HEK293 (cell line): ENCODE data around the gene PKNOX2.

ENCODE experiments used
- CTCF ChIA-PET: fragments of 350-600 bp; formaldehyde crosslinking; extraction: SDS; loops from one replicate; lab custom pipeline; 2021; ENCODE audit warnings: antibody characterized with exemption; lab: Yijun Ruan, JAX
- POLR2A ChIA-PET: fragments of 300-600 bp; formaldehyde crosslinking; extraction: SDS; loops from one replicate; lab custom pipeline; 2020; ENCODE audit warnings: antibody characterized with exemption, inconsistent platforms; lab: Yijun Ruan, JAX
- H3K27ac ChIP-seq: fragments of 200-500 bp; sonication (Bioruptor generic); 2 replicates; pipeline ENCODE4 v1.5.1; 2014; ENCODE audit warnings: low read depth, low read length, control low read depth, inconsistent platforms; ENCODE audit errors: extremely low read depth
- H3K36me3 ChIP-seq, 2 experiments: fragments of 200-500 bp in 1 of 2; sonication (Bioruptor generic) in 1 of 2; 1 replicate in 1 of 2; 2 replicates in 1 of 2; pipeline ENCODE4 v1.5.1; 2014 to 2017; ENCODE audit warnings: inconsistent platforms in 2 of 2, low read length in 2 of 2; ENCODE audit not compliant: control insufficient read depth in 2 of 2, insufficient read depth in 1 of 2
- H3K4me1 ChIP-seq: fragments of 200-500 bp; sonication (Bioruptor generic); 2 replicates; pipeline ENCODE4 v1.5.1; 2014; ENCODE audit warnings: mild to moderate bottlenecking, low read length, inconsistent platforms; ENCODE audit not compliant: control insufficient read depth, insufficient read depth
- H3K4me3 ChIP-seq: 2 replicates; pipeline ENCODE4 v1.5.1; 2011; ENCODE audit warnings: low read depth, mild to moderate bottlenecking, control low read depth, low read length, moderate library complexity
- H3K9me3 ChIP-seq: fragments of 200-500 bp; sonication (Bioruptor generic); 2 replicates; pipeline ENCODE4 v1.5.1; 2014; ENCODE audit warnings: low read depth, low read length, inconsistent platforms; ENCODE audit not compliant: control insufficient read depth, insufficient read depth
- GLIS2 ChIP-seq: fragments of 450-650 bp; formaldehyde crosslinking; IDR thresholded peaks from 2 replicates; pipeline ENCODE4 v1.5.1; 2016; ENCODE audit warnings: missing biosample characterization, missing genetic modification characterization
- SALL2 ChIP-seq: fragments of 450-650 bp; formaldehyde crosslinking; IDR thresholded peaks from 2 replicates; pipeline ENCODE4 v1.5.0; 2017; ENCODE audit warnings: missing biosample characterization, mild to moderate bottlenecking, missing genetic modification characterization, borderline replicate concordance
- SP3 ChIP-seq: fragments of 450-650 bp; formaldehyde crosslinking; IDR thresholded peaks from 2 replicates; pipeline ENCODE4 v1.5.1; 2016; ENCODE audit warnings: missing biosample characterization, missing genetic modification characterization
- ZBTB17 ChIP-seq: fragments of 450-650 bp; formaldehyde crosslinking; IDR thresholded peaks from 2 replicates; pipeline ENCODE4 v1.5.1; 2016; ENCODE audit warnings: missing biosample characterization, missing genetic modification characterization
- ZBTB20 ChIP-seq: fragments of 450-650 bp; formaldehyde crosslinking; IDR thresholded peaks from 2 replicates; pipeline ENCODE4 v1.5.1; 2016; ENCODE audit warnings: missing biosample characterization, missing genetic modification characterization
- ZBTB26 ChIP-seq: fragments of 450-650 bp; formaldehyde crosslinking; optimal IDR thresholded peaks from 2 replicates; pipeline ENCODE3; 2016; ENCODE audit warnings: missing biosample characterization, mild to moderate bottlenecking, missing genetic modification characterization
- ZBTB48 ChIP-seq: fragments of 450-650 bp; formaldehyde crosslinking; IDR thresholded peaks from 2 replicates; pipeline ENCODE4 v1.5.1; 2016; ENCODE audit warnings: missing biosample characterization, missing genetic modification characterization
- ZBTB8A ChIP-seq: fragments of 450-650 bp; formaldehyde crosslinking; IDR thresholded peaks from 2 replicates; pipeline ENCODE4 v1.5.1; 2016; ENCODE audit warnings: missing biosample characterization, missing genetic modification characterization
- ZFP69B ChIP-seq: fragments of 450-650 bp; formaldehyde crosslinking; IDR thresholded peaks from 2 replicates; pipeline ENCODE4 v1.5.1; 2016; ENCODE audit warnings: missing biosample characterization, missing genetic modification characterization
- ZNF335 ChIP-seq: fragments of 450-650 bp; formaldehyde crosslinking; conservative IDR thresholded peaks from 2 replicates; pipeline ENCODE4 v1.5.1; 2016; ENCODE audit warnings: missing biosample characterization, missing genetic modification characterization
- ZNF354C ChIP-seq: fragments of 450-650 bp; formaldehyde crosslinking; IDR thresholded peaks from 2 replicates; pipeline ENCODE4 v1.5.1; 2016; ENCODE audit warnings: missing biosample characterization, missing genetic modification characterization, low read depth, borderline replicate concordance
- ZNF366 ChIP-seq: fragments of 450-650 bp; formaldehyde crosslinking; conservative IDR thresholded peaks from 2 replicates; pipeline ENCODE4 v1.5.1; 2016; ENCODE audit warnings: missing biosample characterization, missing genetic modification characterization
- ZNF394 ChIP-seq: fragments of 450-650 bp; formaldehyde crosslinking; IDR thresholded peaks from 2 replicates; pipeline ENCODE4 v1.5.1; 2016; ENCODE audit warnings: missing biosample characterization, missing genetic modification characterization, mild to moderate bottlenecking, moderate library complexity, borderline replicate concordance
- ZNF544 ChIP-seq: fragments of 450-650 bp; formaldehyde crosslinking; IDR thresholded peaks from 2 replicates; pipeline ENCODE4 v1.5.0; 2017; ENCODE audit warnings: missing biosample characterization, missing genetic modification characterization
- ZNF621 ChIP-seq: fragments of 450-650 bp; formaldehyde crosslinking; IDR thresholded peaks from 2 replicates; pipeline ENCODE4 v1.5.1; 2017; ENCODE audit warnings: missing biosample characterization, missing genetic modification characterization
- ZNF670 ChIP-seq: fragments of 450-650 bp; formaldehyde crosslinking; IDR thresholded peaks from 2 replicates; pipeline ENCODE4 v1.5.1; 2016; ENCODE audit warnings: missing biosample characterization, missing genetic modification characterization, low read depth
- ZSCAN16 ChIP-seq: fragments of 450-650 bp; formaldehyde crosslinking; IDR thresholded peaks from 2 replicates; pipeline ENCODE4 v1.5.1; 2016; ENCODE audit warnings: missing biosample characterization, missing genetic modification characterization
- TF ChIP-seq, protein P1 (sequence below): fragments of 450-650 bp; formaldehyde crosslinking; IDR thresholded peaks from 2 replicates; pipeline ENCODE4 v1.5.1; 2016; ENCODE audit warnings: missing biosample characterization, missing genetic modification characterization
- TF ChIP-seq, protein P2 (sequence below): fragments of 450-650 bp; formaldehyde crosslinking; IDR thresholded peaks from 2 replicates; pipeline ENCODE4 v1.5.1; 2016; ENCODE audit warnings: missing biosample characterization, missing genetic modification characterization

Gene PKNOX2

GRCh38 chr11:125163431-125164063, 1.0 kb upstream of the PKNOX2 start:
- peaks cover 6% of the 10 kb centered on the region; the same call in 1 of the 2 replicates for H3K4me1 ChIP-seq
- H3K36me3 ChIP-seq, result no peaks in the 10 kb centered on the region
- ChIA-PET POLR2A (interaction anchor here (1.0 kb wide), 1 partner anchor 52 kb away, joined by 4 read pairs; the partner anchor contains the start of gene TMEM218), CTCF (interaction anchor here (0.6 to 1.7 kb wide), 12 partner anchors 12 to 241 kb away, joined by 3 to 7 read pairs (median 3); no protein-coding TSS in a partner anchor)
- H3K4me3 ChIP-seq, result no peak overlapping the region
- no peaks in the 10 kb centered on the region for H3K9me3 ChIP-seq
- TF ChIP-seq ZNF354C (tag by site-specific recombination) (no peak), ZNF335 (tag by site-specific recombination) (0 out of 2 replicates have a peak, but pooled peaks have one; percentile 3), SALL2 (tag by site-specific recombination) (no peak), ZBTB17 (tag by site-specific recombination) (no peak)
- no peak overlapping the region; the same call in 1 of the 2 replicates for H3K27ac ChIP-seq

DNA sequence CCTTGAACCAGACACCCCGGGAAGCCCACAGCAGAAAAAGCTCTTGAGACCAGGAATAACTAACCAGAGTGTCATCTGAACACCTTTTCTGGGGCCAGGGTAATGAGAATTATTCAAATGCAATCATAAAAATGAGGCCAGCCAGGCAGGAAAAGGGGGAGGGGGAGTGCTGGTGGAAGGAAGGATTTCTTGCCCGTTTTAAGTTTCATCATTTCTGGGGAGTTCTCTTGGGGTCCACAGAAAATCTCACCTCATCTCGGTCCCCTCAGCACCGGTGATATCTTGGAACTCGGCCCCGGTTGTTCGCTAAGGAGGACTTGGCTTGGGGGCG, 495 bp upstream of the PKNOX2 start:
- no peak overlapping the region; the same call in 1 of the 2 replicates for H3K4me3 ChIP-seq
- no peaks in the 10 kb centered on the region for H3K9me3 ChIP-seq
- TF ChIP-seq GLIS2 (tag by site-specific recombination) (0 out of 2 replicates have a peak, but pooled peaks have one; percentile 61), ZNF335 (tag by site-specific recombination) (0 out of 2 replicates have a peak, but pooled peaks have one; percentile 48), ZNF670 (tag by site-specific recombination) (no peak), ZBTB20 (tag by site-specific recombination) (peak; percentile 34; the same call in 1 of the 2 replicates), ZNF621 (no peak), SP3 (no peak), ZNF394 (tag by site-specific recombination) (peak; percentile 10; the same call in 1 of the 2 replicates), ZNF366 (0 out of 2 replicates have a peak, but pooled peaks have one; percentile 9), ZFP69B (peak; percentile 74; the same call in 1 of the 2 replicates), ZSCAN16 (tag by site-specific recombination) (0 out of 2 replicates have a peak, but pooled peaks have one; percentile 56), ZNF544 (no peak)
- ChIA-PET POLR2A (interaction anchor here (1.0 kb wide), 1 partner anchor 52 kb away, joined by 4 read pairs; the partner anchor contains the start of gene TMEM218), CTCF (interaction anchor here (0.6 to 1.4 kb wide), 8 partner anchors 12 to 239 kb away, joined by 3 to 6 read pairs (median 3); no protein-coding TSS in a partner anchor)
- no peaks in the 10 kb centered on the region for H3K36me3 ChIP-seq
- peak overlapping the region; percentile 33; the same call in 1 of the 2 replicates for H3K27ac ChIP-seq
- H3K4me1 ChIP-seq, result peaks cover 7% of the 10 kb centered on the region

GRCh38 chr11:125165111-125165842, 726 bp downstream of the PKNOX2 start:
- peak overlapping the region; percentile 56 for H3K4me3 ChIP-seq
- ChIA-PET CTCF (interaction anchor here (0.6 to 3.6 kb wide), 11 partner anchors 7 to 563 kb away, joined by 3 to 13 read pairs (median 3); no protein-coding TSS in a partner anchor), POLR2A (interaction anchor here (0.7 kb wide), 1 partner anchor 74 kb away, joined by 3 read pairs; no protein-coding TSS in a partner anchor)
- H3K36me3 ChIP-seq, result no peaks in the 10 kb centered on the region
- peaks cover 16% of the 10 kb centered on the region for H3K4me1 ChIP-seq
- peak overlapping the region; percentile 72; the same call in 1 of the 2 replicates for H3K27ac ChIP-seq
- H3K9me3 ChIP-seq, result no peaks in the 10 kb centered on the region
- peak; percentile 52 for TF ChIP-seq ZBTB26 (tag by site-specific recombination)
- peak; percentile 8; the same call in 1 of the 2 replicates for TF ChIP-seq ZBTB20 (tag by site-specific recombination)
- TF ChIP-seq, protein P1, sequence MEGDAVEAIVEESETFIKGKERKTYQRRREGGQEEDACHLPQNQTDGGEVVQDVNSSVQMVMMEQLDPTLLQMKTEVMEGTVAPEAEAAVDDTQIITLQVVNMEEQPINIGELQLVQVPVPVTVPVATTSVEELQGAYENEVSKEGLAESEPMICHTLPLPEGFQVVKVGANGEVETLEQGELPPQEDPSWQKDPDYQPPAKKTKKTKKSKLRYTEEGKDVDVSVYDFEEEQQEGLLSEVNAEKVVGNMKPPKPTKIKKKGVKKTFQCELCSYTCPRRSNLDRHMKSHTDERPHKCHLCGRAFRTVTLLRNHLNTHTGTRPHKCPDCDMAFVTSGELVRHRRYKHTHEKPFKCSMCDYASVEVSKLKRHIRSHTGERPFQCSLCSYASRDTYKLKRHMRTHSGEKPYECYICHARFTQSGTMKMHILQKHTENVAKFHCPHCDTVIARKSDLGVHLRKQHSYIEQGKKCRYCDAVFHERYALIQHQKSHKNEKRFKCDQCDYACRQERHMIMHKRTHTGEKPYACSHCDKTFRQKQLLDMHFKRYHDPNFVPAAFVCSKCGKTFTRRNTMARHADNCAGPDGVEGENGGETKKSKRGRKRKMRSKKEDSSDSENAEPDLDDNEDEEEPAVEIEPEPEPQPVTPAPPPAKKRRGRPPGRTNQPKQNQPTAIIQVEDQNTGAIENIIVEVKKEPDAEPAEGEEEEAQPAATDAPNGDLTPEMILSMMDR, result no peak
- TF ChIP-seq, protein P2, sequence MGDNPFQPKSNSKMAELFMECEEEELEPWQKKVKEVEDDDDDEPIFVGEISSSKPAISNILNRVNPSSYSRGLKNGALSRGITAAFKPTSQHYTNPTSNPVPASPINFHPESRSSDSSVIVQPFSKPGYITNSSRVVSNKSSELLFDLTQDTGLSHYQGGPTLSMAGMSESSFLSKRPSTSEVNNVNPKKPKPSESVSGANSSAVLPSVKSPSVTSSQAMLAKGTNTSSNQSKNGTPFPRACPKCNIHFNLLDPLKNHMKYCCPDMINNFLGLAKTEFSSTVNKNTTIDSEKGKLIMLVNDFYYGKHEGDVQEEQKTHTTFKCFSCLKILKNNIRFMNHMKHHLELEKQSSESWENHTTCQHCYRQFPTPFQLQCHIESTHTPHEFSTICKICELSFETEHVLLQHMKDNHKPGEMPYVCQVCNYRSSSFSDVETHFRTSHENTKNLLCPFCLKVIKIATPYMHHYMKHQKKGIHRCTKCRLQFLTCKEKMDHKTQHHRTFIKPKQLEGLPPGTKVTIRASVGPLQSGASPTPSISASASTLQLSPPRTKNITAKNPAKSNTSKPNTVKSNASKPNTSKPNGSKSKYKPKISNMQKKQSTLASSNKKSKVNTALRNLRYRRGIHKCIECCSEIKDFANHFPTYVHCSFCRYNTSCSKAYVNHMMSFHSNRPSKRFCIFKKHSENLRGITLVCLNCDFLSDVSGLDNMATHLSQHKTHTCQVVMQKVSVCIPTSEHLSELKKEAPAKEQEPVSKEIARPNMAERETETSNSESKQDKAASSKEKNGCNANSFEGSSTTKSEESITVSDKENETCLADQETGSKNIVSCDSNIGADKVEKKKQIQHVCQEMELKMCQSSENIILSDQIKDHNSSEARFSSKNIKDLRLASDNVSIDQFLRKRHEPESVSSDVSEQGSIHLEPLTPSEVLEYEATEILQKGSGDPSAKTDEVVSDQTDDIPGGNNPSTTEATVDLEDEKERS (tag by site-specific recombination), result no peak
- TF ChIP-seq ZBTB8A (tag by site-specific recombination), result peak; percentile 2
- TF ChIP-seq ZBTB48 (tag by site-specific recombination), result 0 out of 2 replicates have a peak, but pooled peaks have one; percentile 17
- TF ChIP-seq, all 188 proteins: peak for 4
